GM19351 (cell line): ENCODE results near the gene ARL5C.

Experiments used
- ATAC-seq: cut with Tn5 transposase; IDR thresholded peaks from one replicate; pipeline ENCODE4 v1.9.1; 2021; ENCODE audit warnings: mild to moderate bottlenecking, moderate library complexity; ENCODE audit not compliant: unreplicated experiment

ARL5C gene

DNA sequence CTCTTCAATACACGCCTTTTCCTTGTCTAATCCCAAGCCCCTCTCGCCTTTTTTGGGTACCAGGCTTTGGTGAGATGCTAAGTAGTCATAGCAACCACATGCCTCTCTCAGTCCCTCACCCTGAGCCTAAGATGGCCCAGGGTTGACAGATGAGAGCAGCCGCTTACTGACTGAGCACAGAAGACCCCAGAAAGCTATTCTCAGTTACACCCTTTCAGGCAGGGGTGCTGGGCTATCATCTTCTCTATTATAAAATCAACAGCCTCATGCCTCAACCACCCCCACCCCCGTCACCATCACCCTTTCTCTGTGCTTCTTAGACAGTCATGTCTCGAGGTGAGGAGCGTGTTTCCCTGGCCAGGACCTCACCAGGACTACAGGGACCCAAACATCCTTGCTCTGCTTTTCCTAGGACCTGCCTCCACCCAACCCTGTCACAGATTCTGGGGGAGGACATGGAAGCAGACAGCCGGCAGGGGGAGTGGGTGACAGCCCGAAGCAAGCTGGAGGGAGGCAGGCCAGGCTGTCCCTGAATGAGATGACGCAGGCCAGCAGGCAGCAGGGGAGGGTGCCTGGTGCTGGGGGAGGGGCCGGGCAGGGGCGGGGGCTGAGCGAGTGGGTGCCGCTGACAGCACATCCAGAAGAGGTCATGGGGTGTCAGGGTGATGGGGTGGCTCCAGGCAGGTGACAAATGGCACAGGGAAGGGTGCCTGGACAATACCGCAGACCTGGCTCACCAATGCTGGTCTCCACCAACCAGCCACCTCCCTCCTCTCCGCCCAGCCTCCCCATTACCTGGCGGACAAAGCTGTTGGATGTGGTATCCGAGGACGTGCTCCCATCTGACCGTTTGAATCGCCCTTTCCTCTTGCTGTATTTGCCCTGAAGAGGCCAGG is 28.4 kb upstream of the ARL5C start:
- no peak for ATAC-seq

DNA sequence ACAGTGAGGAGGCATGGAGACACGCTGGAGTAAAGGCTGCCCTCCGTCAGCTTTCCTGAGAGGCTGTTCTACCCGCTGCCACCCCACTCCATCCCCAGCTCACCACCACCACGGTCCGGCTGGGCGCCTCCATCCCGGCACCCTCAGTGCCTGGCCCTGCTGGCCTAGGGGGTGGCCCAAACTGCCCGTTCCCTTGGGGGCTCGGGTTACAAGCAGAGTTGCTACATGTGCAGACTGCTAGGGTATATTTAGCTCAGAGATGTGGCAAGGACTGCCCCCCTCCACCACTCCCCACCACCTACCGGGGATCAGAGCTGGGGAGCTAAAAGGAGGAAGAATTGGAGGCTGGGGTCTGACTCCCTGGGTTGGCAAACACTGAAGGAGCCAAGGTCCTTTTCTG is 27.4 kb upstream of the ARL5C start:
- no peak for ATAC-seq

DNA sequence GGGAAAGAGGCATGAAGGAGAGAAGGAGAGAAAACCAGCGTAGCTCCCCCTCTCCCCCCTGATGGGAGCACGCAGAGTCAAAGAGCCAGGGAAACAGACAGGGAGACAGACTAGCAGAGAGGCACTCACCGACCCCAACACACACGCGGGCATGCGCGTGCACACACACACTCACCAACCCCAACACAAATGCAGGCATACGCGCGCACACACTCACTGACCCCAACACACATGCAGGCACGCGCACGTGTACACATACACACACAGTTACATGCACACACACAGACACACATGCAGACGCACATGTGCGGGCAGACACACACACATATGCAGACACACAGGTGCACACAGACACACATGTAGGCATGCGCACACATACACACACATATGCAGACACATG is 26.9 kb upstream of the ARL5C start:
- ATAC-seq = no peak

DNA sequence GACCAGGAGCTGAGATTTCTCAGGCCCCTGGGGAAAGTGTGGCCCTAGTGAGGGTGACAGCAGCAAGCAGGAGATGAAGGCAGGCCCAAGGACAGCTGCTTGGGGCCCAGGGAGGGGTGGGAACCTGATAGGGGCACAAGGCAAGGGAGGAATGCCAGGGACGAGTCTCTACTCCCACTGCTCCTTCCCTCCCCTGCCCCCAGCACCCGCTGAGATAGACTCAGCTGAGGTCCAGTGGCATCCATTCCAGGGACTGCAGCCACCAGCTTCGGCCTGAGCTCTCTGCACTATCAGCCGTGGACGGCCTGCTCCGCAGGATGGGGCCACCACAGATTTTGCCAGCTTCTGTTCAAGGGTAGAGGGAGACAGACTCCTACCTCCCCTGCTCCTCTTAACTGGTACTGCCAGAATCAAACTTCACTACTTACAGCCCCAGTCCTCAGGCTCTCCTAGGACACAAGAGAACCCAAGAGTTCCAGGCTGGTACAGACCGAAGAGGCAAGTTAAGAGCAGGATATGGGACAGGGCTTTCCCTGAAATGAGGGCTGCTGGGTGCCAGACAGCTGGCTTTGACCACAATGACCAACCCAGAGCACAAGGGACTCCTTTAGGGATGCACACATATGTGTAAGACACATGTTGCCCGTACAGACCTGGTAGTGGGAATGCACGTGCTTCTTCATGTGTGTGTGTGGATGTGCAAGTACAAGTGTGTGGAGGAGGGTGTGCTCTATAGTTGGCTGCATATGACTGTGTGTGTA is 26.0 kb upstream of the ARL5C start:
- ATAC-seq = no peak

DNA sequence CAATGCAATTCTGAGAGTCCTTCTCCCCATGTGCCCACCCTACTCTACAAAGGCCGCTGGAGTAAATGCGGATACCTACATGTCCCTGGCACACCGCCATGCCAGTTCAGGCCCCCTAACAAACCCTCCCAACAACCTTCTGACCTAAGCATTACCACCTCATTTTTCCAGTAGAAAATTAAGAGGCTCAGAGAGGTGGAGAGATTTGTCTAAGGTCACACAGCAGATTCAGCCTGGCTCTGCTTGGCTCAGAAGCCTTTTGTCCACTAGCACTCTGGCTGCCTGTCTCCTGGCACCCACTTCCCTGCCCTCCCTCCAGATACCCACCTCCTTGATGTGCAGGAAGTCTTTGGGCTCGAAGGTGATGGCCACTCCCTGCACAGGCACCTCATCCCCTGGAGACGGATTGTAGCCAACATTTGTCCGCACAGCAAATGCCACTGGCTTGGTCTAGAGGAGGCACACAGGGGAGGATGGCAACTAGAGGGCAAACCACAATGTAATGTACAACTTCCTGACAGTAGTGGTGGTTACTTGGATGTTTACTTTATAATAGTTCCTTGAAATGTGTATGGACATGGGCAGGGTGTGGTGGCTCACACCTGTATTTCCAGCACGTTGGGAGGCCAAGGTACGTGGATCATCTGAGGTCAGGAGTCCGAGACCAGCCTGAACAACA is 21.3 kb upstream of the ARL5C start:
- ATAC-seq = no peak

DNA sequence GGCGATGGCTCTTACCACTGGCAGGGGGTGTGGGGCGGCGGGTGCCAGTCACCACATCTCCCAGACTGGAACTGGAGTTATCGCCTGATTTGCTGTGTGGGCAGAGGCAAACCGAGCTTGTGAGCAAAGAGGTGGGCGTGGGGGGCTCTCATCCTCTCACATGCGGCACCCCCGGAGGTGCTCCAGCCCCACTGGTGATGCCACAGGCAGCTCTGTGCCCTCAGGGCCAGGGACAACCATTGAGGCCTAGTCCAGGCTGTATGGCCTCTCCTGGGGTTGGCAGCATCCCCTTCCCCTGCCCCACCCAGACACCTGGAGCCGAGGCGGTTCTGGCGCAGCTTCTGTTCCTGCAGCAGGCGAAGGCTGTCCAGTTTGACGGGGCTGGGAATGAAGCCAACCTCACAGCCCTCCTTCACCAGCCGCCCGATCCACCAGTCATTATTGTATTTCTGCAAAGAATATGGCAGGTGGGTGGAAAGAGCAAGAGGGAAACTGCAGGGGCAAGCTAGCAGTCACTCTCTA is 20.6 kb upstream of the ARL5C start:
- ATAC-seq = no peak

DNA sequence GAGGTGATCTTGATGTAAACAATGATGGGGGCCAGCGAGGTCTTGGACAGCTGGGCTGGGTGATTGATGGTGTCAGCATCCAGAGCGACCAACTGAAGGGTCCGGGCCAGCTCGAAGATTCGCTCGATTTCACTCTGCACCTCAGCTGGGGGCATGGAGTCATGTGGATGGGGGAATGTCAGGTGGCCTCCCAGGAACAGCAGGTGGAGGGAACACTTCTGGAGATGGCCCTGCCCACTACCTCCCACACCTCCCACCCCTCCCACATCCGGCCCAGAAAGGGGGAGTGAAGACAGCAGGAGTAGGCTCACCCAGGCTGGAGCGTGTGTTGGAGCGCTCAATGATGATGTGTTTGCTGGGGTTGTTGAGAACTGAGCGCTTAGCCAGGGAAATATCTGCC is 17.8 kb upstream of the ARL5C start:
- ATAC-seq = no peak

DNA sequence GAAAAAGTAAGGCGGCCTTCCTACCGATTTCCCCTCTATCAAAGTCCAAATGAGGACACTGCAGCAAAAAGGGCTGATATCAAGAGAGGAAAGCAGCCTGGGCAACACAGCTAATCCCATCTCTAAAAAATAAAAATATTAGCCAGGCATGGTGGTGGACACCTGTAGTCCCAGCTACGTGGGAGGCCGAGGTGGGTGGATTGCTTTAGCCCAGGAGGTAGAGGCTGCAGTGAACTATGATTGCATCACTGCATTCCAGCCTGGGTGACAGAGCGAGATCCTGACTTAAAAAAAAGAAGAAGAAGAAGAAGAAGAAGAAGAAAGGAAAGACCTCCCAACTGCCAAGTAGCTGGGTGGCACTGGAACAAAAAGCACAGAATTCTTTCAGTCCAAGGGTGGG is 17.1 kb upstream of the ARL5C start:
- no peak for ATAC-seq

DNA sequence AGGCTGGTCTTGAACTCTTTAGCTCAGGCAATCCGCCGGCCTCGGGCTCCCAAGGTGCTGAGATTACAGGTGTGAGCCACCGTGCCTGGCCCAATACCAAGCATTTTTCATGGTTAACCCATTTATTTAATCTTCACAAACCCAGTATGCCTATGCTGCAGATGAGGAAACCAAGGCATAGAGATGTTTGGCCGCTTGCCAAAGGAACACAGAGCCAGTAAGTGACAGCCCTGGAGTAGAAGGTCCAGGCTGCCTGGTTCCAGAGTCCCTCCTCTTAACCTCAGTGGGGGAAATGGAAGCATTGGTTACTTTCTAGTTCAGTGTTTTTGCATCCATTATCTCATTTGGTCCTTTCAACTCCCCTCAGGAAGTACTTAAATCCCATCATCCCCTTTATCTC is 15.3 kb upstream of the ARL5C start:
- no peak for ATAC-seq

DNA sequence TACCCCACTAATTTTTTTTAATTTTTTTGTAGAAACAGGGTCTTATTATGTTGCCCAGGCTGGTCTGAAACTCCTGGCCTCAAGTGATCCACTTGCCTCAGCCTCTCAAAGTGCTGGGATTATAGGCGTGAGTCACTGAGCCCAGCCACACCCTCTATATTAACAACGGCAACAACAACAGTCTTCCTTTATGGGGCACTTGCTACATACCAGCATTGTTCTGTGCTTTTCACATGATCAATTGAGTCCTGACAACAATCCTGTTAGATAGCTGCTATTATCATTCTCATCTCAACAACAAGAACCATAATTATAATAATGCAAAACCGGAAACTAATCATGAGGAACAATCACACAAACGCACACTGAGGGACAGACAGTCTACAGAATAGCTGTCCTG is 12.6 kb upstream of the ARL5C start:
- no peak for ATAC-seq

DNA sequence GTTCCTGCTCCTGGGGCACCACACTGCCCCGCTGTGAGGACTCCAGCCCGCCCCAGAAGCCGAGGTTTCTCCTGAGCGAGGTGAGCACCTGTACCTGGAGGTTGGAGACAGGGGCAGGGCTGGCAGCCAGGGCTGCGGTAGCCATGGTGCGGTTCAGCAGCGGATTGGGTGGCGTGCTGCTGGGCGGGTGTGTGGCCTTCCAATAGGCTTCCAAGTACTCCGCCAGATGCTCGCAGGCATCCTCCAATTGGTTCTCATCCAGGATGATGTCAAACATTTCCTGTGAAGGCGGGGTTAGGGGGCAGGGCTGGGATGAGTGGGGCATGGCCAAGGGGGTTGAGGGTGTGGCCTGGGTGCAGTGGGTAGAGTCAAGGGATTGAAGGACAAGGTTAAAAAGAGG is 11.3 kb upstream of the ARL5C start:
- no peak for ATAC-seq

DNA sequence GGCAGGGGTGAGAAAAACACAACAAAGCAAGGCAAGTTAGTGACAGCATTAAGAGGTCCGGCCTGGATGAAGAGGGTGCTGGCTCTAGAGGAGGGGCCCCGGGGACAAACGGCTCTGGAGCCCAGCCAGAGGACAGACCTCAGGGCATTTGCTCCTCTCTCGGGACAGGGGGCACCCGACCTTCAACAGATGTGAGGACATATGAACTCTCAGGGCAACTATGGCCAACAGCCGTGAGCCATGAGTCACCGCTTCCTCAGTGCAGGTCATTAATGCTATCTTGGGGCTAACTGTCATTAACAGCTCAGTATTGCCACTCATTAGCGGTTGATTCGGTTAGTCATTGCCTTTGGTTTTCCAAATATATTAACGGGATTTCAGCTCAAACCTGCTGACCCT is 9.7 kb upstream of the ARL5C start:
- ATAC-seq = no peak

DNA sequence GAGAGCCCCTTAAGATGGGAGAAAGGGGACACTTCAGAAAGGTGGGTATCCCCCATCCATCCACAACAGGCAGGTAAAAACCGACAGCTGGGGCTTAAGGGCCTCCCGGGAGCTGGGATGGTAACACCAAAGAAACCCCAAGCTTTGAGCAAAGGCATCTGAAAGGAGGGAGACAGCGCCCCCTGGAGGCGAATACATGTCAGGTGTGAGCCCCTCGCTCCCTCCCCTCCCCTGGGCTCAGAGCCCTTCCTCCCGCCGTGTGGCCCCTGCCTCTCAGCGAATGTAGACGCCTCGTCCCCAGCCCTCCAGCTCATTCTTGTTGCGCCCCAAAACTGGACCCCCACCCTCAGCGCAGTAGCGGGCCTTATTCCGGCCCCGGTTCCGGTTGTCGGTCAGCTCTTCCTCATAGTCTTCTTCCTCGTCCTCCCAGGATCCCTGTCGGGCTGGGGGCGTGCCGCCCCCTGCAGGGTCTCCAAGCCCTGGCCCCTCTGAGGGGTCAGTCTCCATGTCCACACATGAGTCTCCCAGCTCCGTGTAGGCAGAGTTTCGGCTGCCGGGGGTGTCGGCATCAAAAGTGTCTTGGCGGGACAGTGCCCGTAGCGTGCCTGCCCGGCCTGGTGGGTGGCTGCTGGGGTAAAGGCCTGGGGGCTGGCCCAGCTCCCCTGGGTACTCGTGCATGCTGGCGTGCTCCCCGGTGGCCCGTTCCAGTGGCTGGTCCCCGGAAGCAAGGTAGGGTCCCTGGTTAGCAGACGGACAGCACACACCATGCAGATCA is 9.1 kb upstream of the ARL5C start:
- no peak for ATAC-seq

DNA sequence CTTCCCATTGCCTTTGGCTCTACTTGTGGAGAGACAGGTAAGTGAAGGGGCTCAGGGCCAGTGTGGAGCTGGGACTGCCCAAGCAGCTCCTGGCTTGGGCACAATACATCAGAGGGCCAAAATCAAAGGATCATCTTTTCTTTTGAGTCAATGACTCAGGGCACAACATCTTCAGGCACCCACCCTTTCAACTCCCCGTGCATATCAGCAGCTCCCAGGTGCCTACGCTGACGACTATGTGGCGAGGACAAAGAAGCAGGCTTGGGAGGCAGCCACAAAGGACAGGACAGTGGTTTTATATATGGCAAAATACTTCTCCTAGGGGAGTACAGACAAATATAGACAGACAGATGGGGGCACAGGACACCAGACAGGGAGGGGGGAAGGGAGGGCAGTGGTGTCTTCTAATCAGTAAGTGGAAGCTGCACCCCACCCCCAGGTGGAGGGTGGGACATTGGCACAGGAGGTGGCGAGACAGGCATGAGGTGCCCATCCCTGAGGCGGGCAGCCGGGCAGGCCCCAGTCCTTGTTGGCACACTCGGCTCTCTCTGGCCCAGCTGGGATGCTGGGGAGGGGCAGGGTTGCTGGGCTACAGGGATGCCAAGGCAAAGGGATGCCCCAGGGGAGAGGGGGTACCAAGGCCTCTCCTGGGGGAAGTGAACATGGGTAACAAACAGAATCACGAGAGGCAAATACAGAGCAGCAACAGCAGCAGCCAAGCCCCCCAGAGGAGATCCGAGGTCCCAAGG is 7.7 kb upstream of the ARL5C start:
- ATAC-seq = no peak

DNA sequence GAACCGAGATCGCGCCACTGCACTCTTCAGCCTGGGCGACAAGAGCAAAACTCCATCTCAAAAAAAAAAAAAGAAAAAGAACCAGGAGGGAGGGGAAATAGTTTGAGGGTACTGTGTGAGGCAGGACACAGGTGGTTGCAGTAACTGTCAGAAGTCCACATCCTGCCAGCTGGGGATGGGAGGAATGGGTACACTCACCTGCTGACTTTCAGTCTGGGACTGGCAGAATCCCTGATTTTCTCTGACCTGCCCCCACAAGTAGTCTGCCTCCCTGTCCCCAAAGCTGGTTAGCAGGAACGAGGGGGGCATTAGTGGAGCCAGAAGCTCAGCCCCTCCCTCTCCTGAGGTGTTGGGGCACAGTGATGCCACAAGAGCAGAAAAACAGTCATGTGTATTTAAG is 7.1 kb upstream of the ARL5C start:
- ATAC-seq = no peak

DNA sequence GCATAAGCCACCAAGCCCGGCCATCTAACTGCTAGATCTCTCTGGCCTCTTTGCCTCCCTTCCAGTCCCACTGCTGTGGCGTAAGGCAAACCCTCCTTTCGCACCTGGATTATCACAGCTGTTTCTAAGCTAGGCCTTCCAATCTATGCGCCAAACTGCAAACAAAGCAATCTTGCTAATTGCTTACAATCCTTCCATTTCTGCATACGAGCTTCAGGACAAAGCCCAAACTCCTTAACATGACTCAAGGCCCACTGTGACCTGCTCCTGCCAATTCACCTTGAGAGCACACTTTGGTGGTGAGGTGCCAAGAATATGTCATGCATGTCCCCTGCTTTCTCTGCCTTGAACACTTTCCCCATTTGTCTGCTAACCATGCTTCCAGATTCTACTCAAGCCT is 6.0 kb upstream of the ARL5C start:
- no peak for ATAC-seq

DNA sequence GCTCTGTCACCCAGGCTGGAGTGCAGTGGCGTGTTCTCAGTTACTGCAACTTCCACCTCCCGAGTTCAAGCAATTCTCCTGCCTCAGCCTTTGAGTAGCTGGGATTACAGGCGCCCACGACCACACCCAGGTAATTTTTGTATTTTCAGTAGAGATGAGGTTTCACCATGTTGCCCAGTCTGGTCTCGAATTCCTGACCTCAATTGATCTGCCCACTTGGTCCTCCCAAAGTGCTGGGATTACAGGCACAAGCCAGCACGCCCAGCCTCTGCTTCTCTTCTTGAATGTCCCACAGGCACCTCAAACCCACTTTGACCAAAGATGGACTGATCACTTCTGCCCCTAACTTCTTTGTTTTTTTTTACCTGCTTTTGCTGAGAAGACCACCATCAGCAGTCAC is 4.6 kb upstream of the ARL5C start:
- no peak for ATAC-seq

DNA sequence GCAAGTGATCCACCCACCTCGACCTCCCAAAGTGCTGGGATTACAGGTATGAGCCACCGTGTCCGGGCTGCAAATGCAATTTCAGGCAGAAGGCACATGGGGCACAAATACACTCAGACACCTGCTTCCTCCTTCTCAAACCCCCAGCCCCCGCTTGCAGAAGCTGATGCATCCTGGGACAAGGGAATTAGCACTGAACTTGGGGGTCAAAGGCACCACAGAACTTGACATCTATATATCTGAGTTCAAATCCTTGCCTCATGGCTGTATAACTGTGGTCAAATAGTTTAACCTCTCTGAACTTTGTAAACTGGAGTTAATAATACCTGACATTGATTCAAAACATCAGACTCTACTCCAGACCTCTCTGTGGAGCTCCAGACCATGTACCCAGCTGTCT is 4.1 kb upstream of the ARL5C start:
- no peak for ATAC-seq

DNA sequence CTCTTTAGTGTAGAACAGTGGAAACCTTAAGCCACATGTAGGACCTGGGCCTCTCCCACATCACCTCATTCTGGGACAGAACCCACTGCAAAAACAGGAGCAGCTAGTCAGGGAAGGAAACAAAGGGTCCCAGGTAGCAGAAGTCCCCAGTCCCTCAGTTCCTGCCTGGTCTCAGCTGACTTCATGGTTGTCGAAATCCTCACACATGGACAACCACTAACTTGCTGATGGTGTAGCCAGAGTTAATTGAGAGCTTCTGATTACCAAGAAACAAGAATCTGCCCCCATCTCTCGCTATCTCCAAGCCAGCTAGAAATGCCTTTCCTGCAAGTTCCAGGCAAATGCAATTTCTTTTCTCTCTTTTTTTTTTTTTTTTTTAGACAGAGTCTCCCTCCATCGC is 3.6 kb upstream of the ARL5C start:
- no peak for ATAC-seq

DNA sequence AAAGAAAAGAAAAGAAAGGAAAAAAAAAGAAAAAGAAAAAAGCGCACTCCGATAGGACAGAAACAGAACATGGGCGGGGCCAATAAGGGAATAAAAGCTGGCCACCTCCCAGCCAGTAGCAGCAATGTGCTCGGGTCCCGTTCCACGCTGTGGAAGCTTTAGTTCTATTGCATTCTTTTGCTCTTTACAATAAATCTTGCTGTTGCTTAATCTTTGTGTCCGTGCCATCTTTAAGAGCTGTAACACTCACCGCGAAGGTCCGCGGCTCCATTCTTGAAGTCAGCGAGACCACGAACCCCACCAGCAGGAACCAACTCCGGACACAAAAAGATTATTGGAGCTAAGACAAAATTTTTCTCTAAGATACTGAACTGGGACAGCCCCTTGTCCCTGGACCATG is 3.1 kb upstream of the ARL5C start:
- ATAC-seq = no peak
